ENCODE results near the gene MRPS11.

GRCh38 chr15:88433046-88433685 lies 34.3 kb upstream of the MRPS11 start:
- TF ChIP-seq CTCF (IDR thresholded peaks at IDR 0.05; ENCODE audit: insufficient read depth, low read length) (no peak), GABPA (IDR thresholded peaks at IDR 0.05; ENCODE audit: low read depth) (no peak), POLR2AphosphoS5 (IDR thresholded peaks at IDR 0.05; ENCODE audit: low read depth) (no peak), SPI1 (IDR thresholded peaks at IDR 0.05; ENCODE audit: borderline replicate concordance, low read depth) (no peak)
- TF ChIP-seq, protein P1, sequence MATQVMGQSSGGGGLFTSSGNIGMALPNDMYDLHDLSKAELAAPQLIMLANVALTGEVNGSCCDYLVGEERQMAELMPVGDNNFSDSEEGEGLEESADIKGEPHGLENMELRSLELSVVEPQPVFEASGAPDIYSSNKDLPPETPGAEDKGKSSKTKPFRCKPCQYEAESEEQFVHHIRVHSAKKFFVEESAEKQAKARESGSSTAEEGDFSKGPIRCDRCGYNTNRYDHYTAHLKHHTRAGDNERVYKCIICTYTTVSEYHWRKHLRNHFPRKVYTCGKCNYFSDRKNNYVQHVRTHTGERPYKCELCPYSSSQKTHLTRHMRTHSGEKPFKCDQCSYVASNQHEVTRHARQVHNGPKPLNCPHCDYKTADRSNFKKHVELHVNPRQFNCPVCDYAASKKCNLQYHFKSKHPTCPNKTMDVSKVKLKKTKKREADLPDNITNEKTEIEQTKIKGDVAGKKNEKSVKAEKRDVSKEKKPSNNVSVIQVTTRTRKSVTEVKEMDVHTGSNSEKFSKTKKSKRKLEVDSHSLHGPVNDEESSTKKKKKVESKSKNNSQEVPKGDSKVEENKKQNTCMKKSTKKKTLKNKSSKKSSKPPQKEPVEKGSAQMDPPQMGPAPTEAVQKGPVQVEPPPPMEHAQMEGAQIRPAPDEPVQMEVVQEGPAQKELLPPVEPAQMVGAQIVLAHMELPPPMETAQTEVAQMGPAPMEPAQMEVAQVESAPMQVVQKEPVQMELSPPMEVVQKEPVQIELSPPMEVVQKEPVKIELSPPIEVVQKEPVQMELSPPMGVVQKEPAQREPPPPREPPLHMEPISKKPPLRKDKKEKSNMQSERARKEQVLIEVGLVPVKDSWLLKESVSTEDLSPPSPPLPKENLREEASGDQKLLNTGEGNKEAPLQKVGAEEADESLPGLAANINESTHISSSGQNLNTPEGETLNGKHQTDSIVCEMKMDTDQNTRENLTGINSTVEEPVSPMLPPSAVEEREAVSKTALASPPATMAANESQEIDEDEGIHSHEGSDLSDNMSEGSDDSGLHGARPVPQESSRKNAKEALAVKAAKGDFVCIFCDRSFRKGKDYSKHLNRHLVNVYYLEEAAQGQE (IDR thresholded peaks at IDR 0.05; ENCODE audit: insufficient replicate concordance, low read depth) = no peak
